Vagina (tissue), 2 donors: ENCODE measurements around the gene KLHL6.

Source experiments
- CTCF ChIP-seq, 3 experiments: fragments of 450-650 bp in 2 of 3; fragments of 200-600 bp in 1 of 3; sonication (generic) in 1 of 3; IDR thresholded peaks; one replicate each; pipeline ENCODE4 v1.5.1; 2017 to 2019; ENCODE audit warnings: antibody characterized with exemption in 3 of 3, mild to moderate bottlenecking in 2 of 3, moderate library complexity in 2 of 3
- POLR2AphosphoS5 ChIP-seq, 2 donors: sonication (generic); formaldehyde crosslinking; IDR thresholded peaks; one replicate each; pipeline ENCODE4 v1.9.0; 2017; ENCODE audit warnings: antibody characterized with exemption in 2 of 2, mild to moderate bottlenecking in 2 of 2, low read depth in 1 of 2; ENCODE audit not compliant: insufficient read depth in 1 of 2

GRCh38 chr3:183455089-183455488 is 100.4 kb downstream of the KLHL6 start:
- TF ChIP-seq CTCF (IDR thresholded peaks at IDR 0.05) (no peak), POLR2AphosphoS5 (IDR thresholded peaks at IDR 0.05; ENCODE audit: insufficient read depth in 1 of 2, low read depth in 1 of 2) (no peak)
